HG03025 (cell line): ENCODE measurements around the gene SYNPO2.

ENCODE experiments used
- ATAC-seq: cut with Tn5 transposase; IDR thresholded peaks from one replicate; pipeline ENCODE4 v1.9.1; 2021; ENCODE audit warnings: mild to moderate bottlenecking, moderate library complexity; ENCODE audit not compliant: unreplicated experiment, low FRiP score

Gene SYNPO2

DNA sequence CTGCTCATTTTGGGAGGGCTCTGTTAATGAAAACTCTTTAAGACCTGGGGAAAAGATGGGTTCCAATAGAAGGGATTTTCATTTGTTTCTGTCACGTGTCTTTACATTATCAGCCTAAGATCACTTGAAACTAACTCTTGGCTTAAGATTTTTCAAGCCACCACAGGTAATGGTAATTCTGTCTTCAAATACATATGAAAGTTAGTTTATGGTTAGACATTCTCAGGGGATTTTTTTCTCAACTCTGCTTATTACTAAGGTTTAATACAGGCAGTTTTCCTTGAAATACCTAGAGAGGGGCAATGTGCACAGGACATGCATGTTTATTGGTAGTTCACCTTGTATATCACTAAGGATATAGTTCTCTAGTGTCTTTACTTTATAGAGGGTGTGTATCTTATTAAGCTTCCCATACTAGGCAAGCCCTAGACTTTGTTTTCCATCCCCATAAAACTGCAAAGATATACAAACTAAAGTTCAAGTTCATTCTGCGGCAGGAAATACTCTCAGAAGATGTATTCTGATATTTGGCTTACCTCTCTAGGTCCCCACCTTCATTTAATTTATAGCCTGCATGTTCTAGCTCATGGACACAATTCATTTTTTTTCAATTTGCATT is 208.7 kb downstream of the SYNPO2 start:
- ATAC-seq = no peak

DNA sequence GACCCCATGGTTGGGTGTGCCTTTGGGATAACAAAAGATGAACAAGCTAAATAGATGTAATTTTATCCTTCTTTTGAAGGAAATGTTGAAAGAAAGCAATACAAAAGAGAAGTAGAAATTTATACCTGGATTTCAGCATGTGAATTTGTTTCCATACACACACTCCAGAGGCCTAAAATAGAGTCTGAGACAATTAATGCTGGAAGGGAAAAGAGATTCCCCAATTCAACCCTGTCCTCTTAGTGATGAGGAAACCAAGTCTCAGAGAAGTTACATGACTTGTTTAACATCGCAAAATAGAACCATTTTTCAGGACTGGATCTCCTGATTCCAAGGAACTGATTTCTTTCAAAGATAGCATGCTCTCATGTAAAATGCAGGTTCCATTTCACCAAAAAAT is 209.7 kb downstream of the SYNPO2 start:
- ATAC-seq = no peak

DNA sequence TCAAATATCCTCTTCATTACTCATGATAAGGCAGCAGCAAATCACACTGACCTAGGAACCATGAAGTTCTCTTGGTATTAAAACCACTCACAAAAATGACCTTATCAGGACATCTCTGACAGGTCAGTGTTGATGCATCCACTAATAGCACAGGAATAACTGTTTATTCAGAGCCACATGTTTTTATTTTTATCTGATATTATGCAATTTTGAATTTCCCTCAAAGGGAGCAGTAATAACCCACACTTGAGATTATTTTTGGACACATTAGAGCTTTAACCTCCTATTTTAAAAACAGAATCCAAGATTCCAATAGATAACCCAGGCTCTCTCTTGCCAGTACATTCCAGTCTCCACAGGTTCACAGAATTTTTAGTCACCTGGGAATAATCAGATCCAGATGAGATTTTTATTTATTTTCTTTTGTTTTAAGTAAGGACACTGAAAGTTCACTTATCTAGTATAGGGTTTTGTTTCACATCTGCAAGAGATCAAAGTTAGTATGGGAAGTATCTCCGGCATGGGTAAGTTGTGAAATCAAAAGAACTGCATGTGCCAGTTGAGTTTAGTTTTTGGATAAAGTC is 210.7 kb downstream of the SYNPO2 start:
- no peak for ATAC-seq

DNA sequence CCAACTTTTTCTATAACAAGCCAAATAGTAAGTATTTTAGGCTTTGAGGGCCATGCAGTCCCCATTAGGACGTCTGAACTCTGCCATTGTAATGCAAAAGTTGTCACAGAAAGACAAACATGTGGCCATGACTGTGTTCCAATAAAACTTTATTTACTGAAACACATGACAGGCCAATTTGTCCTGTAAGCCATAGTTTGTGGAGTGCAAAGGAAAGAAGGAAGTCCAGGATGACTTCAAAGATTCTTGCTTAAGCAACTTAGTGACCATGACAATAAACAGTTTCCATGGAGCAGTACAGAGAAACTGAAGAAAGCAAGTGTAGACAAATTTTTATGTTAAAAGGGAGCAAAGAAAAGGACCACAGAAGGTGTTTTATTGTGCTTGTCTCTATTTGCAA is 212.0 kb downstream of the SYNPO2 start:
- no peak for ATAC-seq

DNA sequence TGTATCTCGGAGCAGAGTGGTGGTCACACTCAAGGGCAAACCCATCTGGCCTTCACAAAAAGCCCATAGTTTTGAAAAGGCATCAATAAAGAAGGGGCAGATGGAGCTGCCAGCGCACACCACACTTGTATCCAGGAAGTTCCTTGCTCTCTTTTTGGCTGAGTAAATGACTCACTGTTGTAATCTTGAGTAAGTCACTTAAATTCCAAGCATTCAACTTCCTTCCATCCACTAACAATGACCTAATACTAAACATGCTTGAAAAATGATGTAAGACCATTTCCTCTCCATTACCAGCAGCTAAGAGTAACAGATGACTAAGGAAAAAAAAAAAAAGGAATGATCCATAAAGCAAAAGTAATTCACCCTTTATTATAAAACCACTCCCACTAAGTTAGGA is 214.6 kb downstream of the SYNPO2 start:
- ATAC-seq = no peak

DNA sequence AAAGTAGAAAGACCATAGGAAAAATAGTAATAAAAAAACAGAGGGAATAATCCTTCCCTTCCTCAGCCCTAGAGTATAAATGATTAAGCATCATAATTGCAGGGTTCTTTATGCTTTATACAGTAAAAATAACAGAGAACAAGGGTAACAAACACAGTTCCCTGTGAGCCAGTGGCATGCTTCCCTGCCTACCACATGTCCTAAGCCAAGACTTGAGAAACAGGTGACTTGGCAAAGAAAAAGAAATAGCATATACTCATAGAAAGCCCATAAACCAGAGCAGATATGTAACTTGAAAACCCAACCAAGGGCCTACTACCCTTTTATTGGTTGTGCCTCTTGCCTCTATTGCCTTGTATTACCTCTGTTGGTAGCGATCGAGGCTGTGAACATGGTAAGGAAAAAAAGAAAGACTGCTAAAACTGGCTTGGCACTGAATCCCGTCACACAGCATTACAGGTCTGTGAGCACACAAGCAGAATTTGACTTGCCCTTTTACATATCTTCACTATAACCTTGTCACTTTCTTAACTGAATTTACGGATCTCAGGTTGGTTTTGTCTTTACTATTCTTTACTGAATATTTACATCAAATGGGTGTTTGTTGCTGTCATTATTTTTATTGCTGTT is 216.1 kb downstream of the SYNPO2 start:
- no peak for ATAC-seq

DNA sequence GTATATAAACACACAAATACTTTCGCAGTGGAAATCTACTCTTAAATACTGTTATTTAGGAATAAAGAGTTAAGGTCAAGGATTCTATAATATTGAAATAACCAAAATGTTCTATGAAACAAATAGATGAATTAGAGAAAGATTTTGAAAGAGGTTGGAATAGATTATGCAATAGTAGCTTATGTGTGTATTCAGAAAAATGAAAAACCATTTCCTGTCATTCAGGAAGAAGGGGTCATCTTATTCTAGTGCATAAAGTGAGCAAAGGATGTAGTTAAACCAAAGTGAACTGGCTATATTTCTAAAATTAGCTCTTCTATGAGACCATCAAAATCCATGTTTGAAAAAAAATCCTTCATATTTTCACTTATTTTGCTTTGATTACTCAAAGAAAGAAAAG is 217.0 kb downstream of the SYNPO2 start:
- no peak for ATAC-seq

DNA sequence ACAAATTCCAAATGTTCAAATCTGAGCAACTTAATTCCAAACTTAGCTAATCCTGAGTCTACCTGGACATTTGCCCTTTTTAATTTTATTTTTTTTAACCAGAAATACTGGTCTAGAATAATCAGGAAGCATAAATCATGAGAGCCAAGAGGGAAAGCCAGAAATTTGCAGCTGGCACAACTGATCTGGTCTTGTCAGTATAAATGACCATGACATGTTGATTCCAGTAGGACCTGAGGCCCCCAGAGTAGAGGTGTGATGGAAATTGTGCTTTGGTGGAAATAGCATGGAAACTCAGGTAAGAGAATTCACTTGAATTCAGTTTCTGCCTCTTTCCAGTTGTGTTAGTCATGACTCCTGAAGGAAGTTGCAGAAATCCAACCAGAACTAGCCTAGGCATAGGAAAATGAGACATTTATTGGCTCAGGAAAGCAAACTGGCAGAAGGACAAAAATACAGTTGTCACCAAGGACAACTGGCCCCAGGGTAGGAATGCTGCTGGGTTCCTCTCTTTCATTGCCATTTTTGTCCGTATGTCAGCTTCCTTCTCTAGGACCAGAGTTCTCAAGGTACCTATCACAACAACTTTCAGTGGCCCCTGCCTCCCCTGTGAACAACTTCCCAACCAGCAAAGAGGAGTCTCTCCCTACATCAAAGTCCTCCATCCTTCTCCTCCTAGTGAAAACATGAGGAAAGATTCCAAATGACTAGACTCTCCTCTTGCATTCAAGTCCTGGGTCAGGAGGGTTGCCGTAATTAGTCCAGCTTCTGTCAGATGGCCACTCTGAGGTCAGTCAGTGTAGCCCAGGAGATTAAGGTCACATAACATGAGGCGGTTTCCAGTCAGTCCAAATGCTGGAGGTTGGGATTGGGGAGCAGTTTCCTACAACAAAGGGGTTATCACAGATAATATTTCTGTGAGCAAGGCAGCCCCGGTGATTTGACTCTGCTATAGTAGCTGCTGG is 217.7 kb downstream of the SYNPO2 start:
- ATAC-seq = no peak

DNA sequence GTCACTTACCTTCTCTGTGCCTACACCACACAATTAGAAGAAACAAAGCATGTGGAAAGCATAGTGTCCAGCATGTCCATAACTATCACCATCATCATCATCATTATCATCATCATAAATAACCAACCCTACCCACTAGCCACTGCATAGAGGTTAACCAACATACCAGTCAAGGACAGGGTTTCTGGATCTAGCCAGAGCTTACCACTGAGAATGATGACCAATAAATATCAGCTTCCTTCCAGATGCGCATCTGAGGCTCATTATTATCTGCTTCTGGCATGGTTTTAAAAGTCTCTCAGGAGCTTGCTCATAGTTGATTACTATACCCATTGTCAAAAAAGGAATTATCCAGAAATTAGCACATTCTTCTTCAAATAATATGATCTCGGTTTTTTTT is 221.5 kb downstream of the SYNPO2 start:
- no peak for ATAC-seq
